Measurements from ENCODE around the gene FAM170B. TPM values are rescaled to one million over a fixed set of nuclear protein-coding genes. Genes with fewer than 3 reads are reported as not detected.
A peak's percentile ranks its signal among the peaks of the same experiment; 100 is the strongest.

FAM170B gene
- total RNA-seq, 1 donor from 2014 or later = not detected

DNA sequence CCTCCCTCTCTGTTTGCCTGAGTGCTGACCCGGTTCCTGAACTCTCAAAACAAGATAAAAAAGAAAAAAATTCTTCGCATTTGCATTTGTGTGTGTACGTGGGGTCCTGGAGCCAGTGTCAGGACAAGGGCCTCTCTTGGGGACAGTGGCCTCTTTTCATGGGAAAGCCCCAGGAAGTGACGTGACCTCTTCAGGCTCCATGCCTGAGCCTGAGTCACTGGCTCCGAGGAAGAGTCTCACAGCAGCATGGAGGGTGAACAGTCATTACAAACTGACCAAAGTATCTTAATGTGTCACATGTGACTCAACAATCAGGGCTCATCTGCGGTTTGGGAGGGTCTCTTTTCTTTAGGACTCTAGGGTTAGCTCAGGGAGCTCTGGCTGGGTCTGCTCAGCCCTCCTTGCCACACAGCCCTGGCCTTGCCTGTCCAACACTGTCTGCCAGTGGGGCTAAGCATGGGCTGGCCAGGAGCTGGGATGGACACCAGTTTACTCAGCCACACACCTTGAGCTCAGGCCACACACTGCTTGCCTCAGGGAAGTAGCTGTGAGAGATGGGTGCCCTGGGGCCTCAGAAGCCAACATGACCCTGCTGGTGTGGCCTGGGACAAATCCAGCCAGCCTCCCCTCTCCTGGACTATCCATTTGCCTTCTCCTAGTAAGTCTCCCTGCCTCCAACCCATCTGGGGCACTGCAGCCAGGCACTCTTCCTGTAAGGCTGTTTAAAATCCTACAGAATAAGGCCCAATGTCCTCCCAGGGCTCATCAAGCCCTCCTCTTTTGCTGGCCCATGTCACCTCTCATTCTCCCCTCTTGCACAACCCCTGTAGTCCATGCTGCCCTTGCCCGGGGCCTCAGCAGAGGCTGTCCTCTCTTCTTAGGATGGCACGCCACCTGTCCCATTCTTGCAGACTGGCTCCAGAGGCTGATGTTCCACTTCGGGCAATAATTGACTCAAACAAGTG, 43.9 kb upstream of the FAM170B start:
- no peak overlapping the region for H3K4me3 ChIP-seq (ENCODE audit: low read depth, low read length)
- peak; percentile 81 for DNase-seq (ENCODE audit: low read depth)
- TF ChIP-seq, protein P1, sequence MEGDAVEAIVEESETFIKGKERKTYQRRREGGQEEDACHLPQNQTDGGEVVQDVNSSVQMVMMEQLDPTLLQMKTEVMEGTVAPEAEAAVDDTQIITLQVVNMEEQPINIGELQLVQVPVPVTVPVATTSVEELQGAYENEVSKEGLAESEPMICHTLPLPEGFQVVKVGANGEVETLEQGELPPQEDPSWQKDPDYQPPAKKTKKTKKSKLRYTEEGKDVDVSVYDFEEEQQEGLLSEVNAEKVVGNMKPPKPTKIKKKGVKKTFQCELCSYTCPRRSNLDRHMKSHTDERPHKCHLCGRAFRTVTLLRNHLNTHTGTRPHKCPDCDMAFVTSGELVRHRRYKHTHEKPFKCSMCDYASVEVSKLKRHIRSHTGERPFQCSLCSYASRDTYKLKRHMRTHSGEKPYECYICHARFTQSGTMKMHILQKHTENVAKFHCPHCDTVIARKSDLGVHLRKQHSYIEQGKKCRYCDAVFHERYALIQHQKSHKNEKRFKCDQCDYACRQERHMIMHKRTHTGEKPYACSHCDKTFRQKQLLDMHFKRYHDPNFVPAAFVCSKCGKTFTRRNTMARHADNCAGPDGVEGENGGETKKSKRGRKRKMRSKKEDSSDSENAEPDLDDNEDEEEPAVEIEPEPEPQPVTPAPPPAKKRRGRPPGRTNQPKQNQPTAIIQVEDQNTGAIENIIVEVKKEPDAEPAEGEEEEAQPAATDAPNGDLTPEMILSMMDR (IDR thresholded peaks at IDR 0.05; ENCODE audit: insufficient read depth, low read length, severe bottlenecking) = no peak
- FAIRE-seq = no peak
- no peaks in the 10 kb centered on the region for H3K27me3 ChIP-seq (ENCODE audit: control insufficient read depth, insufficient read depth, low read length)
- H3K36me3 ChIP-seq (ENCODE audit: control insufficient read depth, insufficient read depth, low read length) = no peaks in the 10 kb centered on the region

DNA sequence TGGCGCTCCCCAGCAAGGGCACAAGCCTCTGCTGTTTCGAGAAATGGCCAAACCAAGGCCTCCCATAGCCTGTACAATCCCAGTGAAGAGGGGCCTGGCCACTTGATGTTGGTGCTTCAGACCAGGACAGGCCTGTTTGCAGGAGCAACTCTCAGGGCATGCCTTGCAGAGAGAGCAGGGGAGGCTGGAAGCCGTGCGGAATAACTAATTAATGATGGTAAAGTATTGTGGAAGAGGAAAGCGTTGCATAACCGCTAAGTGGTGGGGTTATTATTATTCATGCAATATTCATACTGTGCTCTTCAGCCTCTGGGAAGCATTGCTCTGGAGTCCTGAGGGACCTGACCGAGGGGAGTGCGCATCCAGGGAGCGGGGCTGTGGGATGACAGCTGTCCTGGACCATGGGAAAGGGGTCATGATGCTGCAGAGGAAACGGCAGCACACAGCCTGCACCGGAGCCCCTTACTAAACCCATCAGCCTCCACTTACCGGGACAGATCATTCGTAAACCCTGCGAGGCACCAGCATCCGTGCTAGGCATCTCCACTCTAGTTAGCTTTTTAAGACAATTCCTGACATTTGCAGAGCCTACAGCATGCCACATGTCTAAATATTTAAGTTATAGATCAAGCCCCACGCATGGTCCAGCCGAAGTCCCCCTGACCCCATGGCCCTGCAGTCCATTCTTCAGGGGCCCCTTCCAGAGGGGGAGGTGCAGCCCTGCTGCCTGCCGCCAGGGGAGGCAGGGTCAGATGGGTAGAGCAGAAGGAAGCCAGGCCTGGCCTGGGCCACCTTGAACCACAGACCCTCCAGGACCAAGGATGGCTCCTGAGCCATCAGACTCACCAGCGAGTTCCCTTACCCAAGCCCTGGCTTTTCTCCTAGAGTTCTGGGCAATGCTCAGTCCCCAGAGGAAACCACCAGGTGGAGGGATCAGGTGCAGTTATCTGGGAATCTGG, 42.8 kb upstream of the FAM170B start:
- FAIRE-seq = no peak
- no peaks in the 10 kb centered on the region for H3K36me3 ChIP-seq (ENCODE audit: control insufficient read depth, insufficient read depth, low read length)
- no peak overlapping the region for H3K4me3 ChIP-seq (ENCODE audit: low read depth, low read length)
- H3K27me3 ChIP-seq (ENCODE audit: control insufficient read depth, insufficient read depth, low read length) = no peaks in the 10 kb centered on the region
- DNase-seq (ENCODE audit: low read depth) = no peak
- TF ChIP-seq, protein P1 (IDR thresholded peaks at IDR 0.05; ENCODE audit: insufficient read depth, low read length, severe bottlenecking) = no peak

DNA sequence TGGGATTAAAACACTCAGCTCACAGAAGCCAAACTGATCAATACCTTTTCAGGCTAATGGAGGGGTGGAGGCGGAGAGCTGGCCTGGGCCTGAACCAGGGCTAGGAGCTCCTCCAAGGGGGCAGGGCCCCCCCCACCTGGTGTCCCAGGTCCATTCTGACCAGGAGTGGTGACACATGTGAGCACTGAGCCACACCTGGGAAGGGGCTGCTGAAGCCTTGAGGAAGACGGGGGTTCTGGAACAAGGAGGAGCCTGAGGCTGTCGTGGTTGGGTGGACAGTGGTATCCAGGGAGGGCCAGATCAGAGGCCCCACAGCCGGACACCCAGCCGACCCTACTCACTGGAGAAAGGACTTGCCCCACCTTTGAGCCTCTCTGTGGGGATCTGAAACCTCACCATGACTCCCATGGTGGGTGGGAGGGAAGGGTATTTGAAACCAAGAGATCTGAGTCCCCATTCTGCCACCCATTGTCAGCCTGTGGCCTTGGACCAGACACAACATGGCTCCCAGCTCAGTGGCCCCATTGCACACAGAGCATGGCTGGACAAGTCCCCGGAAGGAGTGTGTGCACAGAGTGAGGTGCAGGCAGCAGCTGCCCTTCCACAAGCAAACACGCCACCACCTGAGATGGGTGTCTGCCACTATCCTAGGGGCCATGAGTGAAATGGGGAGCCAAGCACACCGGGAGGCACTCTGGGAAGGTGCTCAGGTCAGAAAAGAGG, 41.9 kb upstream of the FAM170B start:
- DNase-seq (ENCODE audit: low read depth) = no peak
- no peak for FAIRE-seq
- H3K27me3 ChIP-seq (ENCODE audit: control insufficient read depth, insufficient read depth, low read length) = no peaks in the 10 kb centered on the region
- H3K36me3 ChIP-seq (ENCODE audit: control insufficient read depth, insufficient read depth, low read length) = no peaks in the 10 kb centered on the region
- TF ChIP-seq, protein P1 (IDR thresholded peaks at IDR 0.05; ENCODE audit: insufficient read depth, low read length, severe bottlenecking) = no peak
- H3K4me3 ChIP-seq (ENCODE audit: low read depth, low read length) = no peak overlapping the region

DNA sequence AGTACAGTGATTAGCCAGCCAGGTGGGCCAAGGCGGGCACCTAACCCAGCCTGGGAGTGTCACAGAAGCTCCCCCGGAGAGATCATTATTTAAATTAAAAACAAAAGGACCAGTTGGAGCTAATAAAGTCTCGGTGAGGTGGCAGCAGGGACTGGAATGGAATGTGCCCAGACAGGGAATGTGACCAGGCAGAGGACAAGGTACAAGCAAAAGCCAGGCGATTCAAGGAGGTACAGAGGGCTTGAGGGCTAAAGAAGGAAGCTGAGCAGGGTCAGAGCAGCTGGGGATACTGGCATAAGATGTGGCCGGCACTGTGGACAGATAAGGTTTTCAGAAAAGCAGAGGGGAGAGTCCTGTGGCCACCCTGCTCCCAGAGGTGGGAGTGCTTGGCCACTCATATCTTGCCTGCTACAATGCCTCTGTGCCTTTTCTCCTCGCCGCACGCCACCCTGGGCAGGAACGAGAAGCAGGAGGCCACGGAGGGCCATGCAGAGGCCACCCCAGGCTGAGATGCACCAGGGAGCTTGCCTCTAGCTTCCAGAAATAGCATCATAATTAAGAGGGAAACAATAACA, 41.2 kb upstream of the FAM170B start:
- DNase-seq (ENCODE audit: low read depth) = no peak
- Histone ChIP-seq H3K36me3 (ENCODE audit: control insufficient read depth, insufficient read depth, low read length) (no peaks in the 10 kb centered on the region), H3K27me3 (ENCODE audit: control insufficient read depth, insufficient read depth, low read length) (no peaks in the 10 kb centered on the region), H3K4me3 (ENCODE audit: low read depth, low read length) (no peak overlapping the region)
- no peak for FAIRE-seq
- TF ChIP-seq, protein P1 (IDR thresholded peaks at IDR 0.05; ENCODE audit: insufficient read depth, low read length, severe bottlenecking) = no peak

DNA sequence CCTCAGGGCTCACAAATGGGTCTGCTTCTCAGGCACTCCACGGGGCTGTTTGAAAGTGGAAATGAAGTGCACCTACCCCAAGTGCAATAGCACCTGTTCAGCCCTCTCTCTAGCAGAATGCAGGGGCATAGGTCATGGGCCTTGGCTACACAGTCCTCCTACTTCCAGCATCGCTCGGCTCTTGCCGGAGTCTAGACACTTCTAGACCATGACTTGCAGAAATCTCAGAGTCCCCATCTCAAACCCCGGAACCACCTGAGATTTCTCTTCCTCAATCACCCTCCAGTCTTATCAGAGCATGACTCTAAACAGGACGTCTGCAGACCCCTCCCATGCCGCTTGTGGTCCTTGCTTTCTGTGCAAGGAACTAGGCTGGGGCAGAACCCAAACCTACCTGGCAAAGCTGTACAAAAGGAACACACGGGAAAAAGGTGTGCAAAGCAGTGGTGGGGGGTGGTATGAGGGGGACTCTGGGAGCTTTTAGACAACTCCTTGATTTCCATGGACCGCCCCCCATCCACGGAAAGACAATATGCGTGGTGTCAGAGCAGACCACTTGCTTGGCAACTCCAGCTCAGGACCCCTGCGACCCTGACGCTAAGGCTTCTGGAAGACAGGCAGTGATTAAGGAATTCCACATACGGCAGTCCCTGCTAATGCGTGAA, 40.6 kb upstream of the FAM170B start:
- H3K27me3 ChIP-seq (ENCODE audit: control insufficient read depth, insufficient read depth, low read length) = no peaks in the 10 kb centered on the region

More for the DNA sequence above, 40.6 kb upstream of the FAM170B start:
- DNase-seq (ENCODE audit: low read depth) = no peak
- Histone ChIP-seq H3K4me3 (ENCODE audit: low read depth, low read length) (no peak overlapping the region), H3K36me3 (ENCODE audit: control insufficient read depth, insufficient read depth, low read length) (no peaks in the 10 kb centered on the region)
- FAIRE-seq = no peak
- TF ChIP-seq, protein P1 (IDR thresholded peaks at IDR 0.05; ENCODE audit: insufficient read depth, low read length, severe bottlenecking) = no peak

Data from bronchial epithelial cell (primary cell).